Measurements from ENCODE around the gene PDZK1. TPM values are rescaled to one million over a fixed set of nuclear protein-coding genes. Genes with fewer than 3 reads are reported as not detected.
A peak's percentile ranks its signal among the peaks of the same experiment; 100 is the strongest.

PDZK1 gene
- total and polyA plus RNA-seq, 12 donors = 0.17 to 2.0 (median 0.44) TPM; not detected in 7

DNA sequence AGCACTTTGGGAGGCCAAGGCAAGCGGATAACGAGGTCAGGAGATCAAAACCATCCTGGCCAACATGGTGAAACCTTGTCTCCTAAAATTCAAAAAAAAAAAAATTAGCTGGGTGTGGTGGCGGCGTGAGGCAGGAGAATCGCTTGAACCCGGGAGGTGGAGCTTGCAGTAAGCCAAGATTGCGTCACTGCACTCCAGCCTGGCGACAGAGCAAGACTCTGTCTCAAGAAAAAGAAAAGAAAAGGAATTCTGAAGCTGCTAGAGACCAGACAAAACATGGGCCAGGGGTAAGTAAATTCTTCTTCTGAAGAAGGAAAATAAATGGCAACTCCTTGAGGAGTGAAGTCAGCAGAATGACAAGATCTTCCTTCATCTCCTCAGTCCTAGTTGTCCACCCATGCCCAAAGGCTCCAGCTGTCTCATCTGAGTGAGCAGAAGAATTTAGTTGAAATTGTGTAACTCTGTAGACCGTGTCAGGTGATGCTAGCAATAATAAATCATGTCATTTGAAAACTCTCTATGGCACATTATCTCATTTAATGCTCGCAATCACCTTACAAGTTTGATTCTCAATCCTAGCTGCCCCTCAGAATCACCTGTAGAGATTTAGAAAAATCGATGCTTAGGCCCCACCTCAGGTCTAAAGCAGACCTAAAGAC lies 14.3 kb downstream of the PDZK1 start:
- Histone ChIP-seq H3K27me3 (no peaks in the 10 kb centered on the region), H3K4me1 (peaks cover 0 to 19% (median 0%) of the 10 kb centered on the region in 9 donors), H3K4me3 (no peak overlapping the region), H3K9me3 (no peaks in the 10 kb centered on the region), H3K36me3 (no peaks in the 10 kb centered on the region), H3K27ac (no peak overlapping the region)
- DNase-seq = no peak
- no peak for ATAC-seq
- intact Hi-C loops (cut with DNase I) = no loop called here
- TF ChIP-seq, protein P1, sequence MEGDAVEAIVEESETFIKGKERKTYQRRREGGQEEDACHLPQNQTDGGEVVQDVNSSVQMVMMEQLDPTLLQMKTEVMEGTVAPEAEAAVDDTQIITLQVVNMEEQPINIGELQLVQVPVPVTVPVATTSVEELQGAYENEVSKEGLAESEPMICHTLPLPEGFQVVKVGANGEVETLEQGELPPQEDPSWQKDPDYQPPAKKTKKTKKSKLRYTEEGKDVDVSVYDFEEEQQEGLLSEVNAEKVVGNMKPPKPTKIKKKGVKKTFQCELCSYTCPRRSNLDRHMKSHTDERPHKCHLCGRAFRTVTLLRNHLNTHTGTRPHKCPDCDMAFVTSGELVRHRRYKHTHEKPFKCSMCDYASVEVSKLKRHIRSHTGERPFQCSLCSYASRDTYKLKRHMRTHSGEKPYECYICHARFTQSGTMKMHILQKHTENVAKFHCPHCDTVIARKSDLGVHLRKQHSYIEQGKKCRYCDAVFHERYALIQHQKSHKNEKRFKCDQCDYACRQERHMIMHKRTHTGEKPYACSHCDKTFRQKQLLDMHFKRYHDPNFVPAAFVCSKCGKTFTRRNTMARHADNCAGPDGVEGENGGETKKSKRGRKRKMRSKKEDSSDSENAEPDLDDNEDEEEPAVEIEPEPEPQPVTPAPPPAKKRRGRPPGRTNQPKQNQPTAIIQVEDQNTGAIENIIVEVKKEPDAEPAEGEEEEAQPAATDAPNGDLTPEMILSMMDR (IDR thresholded peaks at IDR 0.05) = no peak
- WGBS, 2 donors = 92 to 95% methylated on average over 11 of the region's 11 CpGs

DNA sequence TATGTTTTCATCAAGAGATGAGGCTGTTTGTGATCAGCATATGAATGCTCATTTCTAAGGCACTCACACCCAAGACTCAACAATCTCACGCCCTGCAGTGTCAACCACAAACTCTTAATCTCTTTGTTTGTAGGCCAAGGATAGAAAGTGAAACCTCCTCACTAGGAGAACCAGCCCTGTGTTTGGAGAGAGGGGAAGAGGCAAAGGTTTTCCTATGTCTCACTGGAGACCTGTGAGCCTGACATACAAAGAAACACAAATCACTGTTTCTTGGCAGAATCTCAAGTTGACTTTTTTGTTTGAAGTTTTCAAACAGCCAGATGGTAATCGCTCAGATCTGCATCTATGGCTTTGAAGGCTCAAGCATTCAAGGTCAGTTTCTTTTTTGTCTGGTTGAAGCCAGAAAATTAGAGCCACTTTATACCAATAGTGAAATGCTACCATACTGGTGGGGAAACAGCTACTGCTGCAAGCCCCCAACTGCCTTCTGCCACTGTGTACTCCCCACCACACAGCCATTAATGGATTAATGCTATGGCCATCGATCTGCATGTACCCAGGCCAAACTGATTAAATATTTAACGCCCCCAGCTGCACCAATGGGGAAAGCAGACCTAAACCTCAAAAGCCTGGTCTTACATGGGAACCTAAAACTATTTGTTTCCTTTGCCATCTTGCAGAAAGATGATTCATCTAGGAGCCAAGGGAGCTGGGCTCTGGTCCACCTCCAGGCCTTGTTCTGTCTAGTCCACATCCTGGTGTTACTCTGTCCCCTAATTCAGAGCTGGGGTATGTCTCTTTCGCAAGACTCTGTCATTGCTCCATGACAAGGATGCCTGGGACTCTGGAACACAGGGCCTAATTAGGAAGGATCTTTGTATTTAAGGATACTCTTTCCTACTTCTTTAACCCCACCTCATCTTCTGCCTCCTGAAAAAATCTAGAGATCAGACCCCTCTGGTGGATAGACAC lies 16.3 kb downstream of the PDZK1 start:
- Histone ChIP-seq H3K27me3 (no peaks in the 10 kb centered on the region), H3K9me3 (no peaks in the 10 kb centered on the region), H3K4me3 (no peak overlapping the region), H3K36me3 (no peaks in the 10 kb centered on the region), H3K4me1 (peaks cover 0 to 19% (median 0%) of the 10 kb centered on the region in 9 donors), H3K27ac (peak overlapping the region in 1 of 10 donors; percentile 53)
- TF ChIP-seq, protein P1 (IDR thresholded peaks at IDR 0.05) = no peak
- no peak for ATAC-seq
- intact Hi-C loops (cut with DNase I) = no loop called here
- DNase-seq = no peak
- 79 to 83% methylated on average over 5 of the region's 5 CpGs for WGBS, 2 donors

GRCh38 chr1:145689922-145690321 lies 17.2 kb downstream of the PDZK1 start:
- Histone ChIP-seq H3K9me3 (no peaks in the 10 kb centered on the region), H3K4me1 (peaks cover 0 to 19% (median 0%) of the 10 kb centered on the region in 9 donors), H3K36me3 (no peaks in the 10 kb centered on the region), H3K27me3 (no peaks in the 10 kb centered on the region), H3K4me3 (no peak overlapping the region), H3K27ac (no peak overlapping the region)
- DNase-seq = no peak
- TF ChIP-seq, protein P1 (IDR thresholded peaks at IDR 0.05) = no peak
- ATAC-seq = no peak
- intact Hi-C loops (cut with DNase I) = no loop called here
- WGBS, 2 donors = 97 to 98% methylated on average over 6 of the region's 6 CpGs

DNA sequence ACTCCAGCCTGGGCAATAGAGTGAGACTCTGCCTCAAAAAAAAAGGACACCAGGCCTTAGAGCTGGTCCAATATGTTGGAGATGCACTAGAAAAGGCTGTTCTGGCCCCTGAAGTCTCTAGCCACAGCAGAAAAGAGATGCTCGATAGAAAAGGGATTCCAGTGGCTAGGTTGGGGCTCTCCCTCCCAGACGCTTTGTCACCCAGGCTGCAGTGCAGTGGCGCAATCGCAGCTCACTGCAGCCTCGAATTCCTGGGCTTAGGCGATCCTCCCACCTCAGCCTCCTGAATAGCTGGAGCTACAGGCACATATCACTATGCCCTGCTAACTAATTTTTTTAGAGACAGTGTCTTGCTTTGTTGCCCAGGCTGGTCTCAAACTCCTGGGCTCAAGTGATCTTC lies 18.2 kb downstream of the PDZK1 start:
- intact Hi-C loops (cut with DNase I) = no loop called here
- ATAC-seq (no peak), DNase-seq (no peak)
- Histone ChIP-seq H3K27me3 (no peaks in the 10 kb centered on the region), H3K4me3 (no peak overlapping the region), H3K36me3 (no peaks in the 10 kb centered on the region), H3K4me1 (peaks cover 0 to 19% (median 0%) of the 10 kb centered on the region in 9 donors), H3K27ac (no peak overlapping the region), H3K9me3 (no peaks in the 10 kb centered on the region)
- WGBS, 2 donors = 93 to 97% methylated on average over 6 of the region's 6 CpGs
- TF ChIP-seq, protein P1 (IDR thresholded peaks at IDR 0.05) = no peak

Measured in heart right ventricle (tissue), 16 donors.